ENCODE measurements around the gene ADARB2. TPM values are rescaled to one million over a fixed set of nuclear protein-coding genes. Genes with fewer than 3 reads are reported as not detected.

Gene ADARB2
- total RNA-seq, 1 donor from 2014 or later = under 0.01 TPM

DNA sequence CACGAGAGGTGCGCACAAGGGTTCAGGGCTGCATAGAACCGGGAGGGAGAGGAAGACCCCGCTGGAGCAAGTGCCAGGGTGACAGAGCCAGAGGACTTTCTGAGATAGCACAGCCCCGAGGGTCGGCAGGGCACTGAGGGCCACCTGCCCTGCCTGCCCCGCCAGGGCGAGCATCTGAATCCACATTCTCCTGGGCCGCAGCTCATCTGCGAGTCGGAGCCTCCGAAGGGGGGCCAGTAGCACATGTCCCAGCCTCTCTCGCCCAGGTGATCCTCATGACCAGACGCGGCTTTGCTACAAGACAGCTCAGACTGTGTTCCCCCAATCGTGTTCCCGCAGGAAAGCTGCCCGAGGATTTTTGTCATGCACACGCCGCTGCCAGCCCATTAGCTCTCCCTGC, 71.2 kb downstream of the ADARB2 start:
- H3K27me3 ChIP-seq (ENCODE audit: control insufficient read depth in 3 of 3, insufficient read depth in 3 of 3, low read length in 3 of 3) = peaks cover 0 to 21% (median 3%) of the 10 kb centered on the region in 3 donors
- H3K4me1 ChIP-seq (ENCODE audit: control insufficient read depth in 3 of 3, insufficient read depth in 3 of 3, low read length in 3 of 3) = no peaks in the 10 kb centered on the region
- H3K36me3 ChIP-seq (ENCODE audit: control insufficient read depth in 3 of 3, insufficient read depth in 3 of 3, low read length in 3 of 3) = no peaks in the 10 kb centered on the region
- peaks cover 0 to 3% (median 0%) of the 10 kb centered on the region in 3 donors for H3K9me3 ChIP-seq (ENCODE audit: control insufficient read depth in 3 of 3, low read length in 3 of 3)
- no peak overlapping the region for H3K9ac ChIP-seq (ENCODE audit: low read depth in 1 of 3, low read length in 3 of 3)
- H3K27ac ChIP-seq (ENCODE audit: low read depth, low read length) = no peak overlapping the region
- no peak overlapping the region for H3K4me3 ChIP-seq (ENCODE audit: low read length in 3 of 3)

- H3K9ac ChIP-seq (ENCODE audit: low read depth in 1 of 3, low read length in 3 of 3) = no peak overlapping the region
- no peaks in the 10 kb centered on the region for H3K4me1 ChIP-seq (ENCODE audit: control insufficient read depth in 3 of 3, insufficient read depth in 3 of 3, low read length in 3 of 3)
Measured at GRCh38 chr10:1665681-1666080, 71.6 kb downstream of the ADARB2 start.

GRCh38 chr10:1665021-1665661, 72.2 kb downstream of the ADARB2 start:
- no peak overlapping the region for H3K4me3 ChIP-seq (ENCODE audit: low read length in 3 of 3)
- no peak overlapping the region for H3K9ac ChIP-seq (ENCODE audit: low read depth in 1 of 3, low read length in 3 of 3)
- no peak overlapping the region for H3K27ac ChIP-seq (ENCODE audit: low read depth, low read length)
- no peaks in the 10 kb centered on the region for H3K4me1 ChIP-seq (ENCODE audit: control insufficient read depth in 3 of 3, insufficient read depth in 3 of 3, low read length in 3 of 3)
- H3K27me3 ChIP-seq (ENCODE audit: control insufficient read depth in 3 of 3, insufficient read depth in 3 of 3, low read length in 3 of 3) = peaks cover 0 to 21% (median 3%) of the 10 kb centered on the region in 3 donors
- no peaks in the 10 kb centered on the region for H3K36me3 ChIP-seq (ENCODE audit: control insufficient read depth in 3 of 3, insufficient read depth in 3 of 3, low read length in 3 of 3)
- peaks cover 0 to 3% (median 0%) of the 10 kb centered on the region in 3 donors for H3K9me3 ChIP-seq (ENCODE audit: control insufficient read depth in 3 of 3, low read length in 3 of 3)

More at GRCh38 chr10:1665681-1666080, 71.6 kb downstream of the ADARB2 start:
- H3K9me3 ChIP-seq (ENCODE audit: control insufficient read depth in 3 of 3, low read length in 3 of 3) = peaks cover 0 to 3% (median 0%) of the 10 kb centered on the region in 3 donors
- H3K27me3 ChIP-seq (ENCODE audit: control insufficient read depth in 3 of 3, insufficient read depth in 3 of 3, low read length in 3 of 3) = peaks cover 0 to 21% (median 3%) of the 10 kb centered on the region in 3 donors
- no peak overlapping the region for H3K4me3 ChIP-seq (ENCODE audit: low read length in 3 of 3)
- H3K27ac ChIP-seq (ENCODE audit: low read depth, low read length) = no peak overlapping the region
- H3K36me3 ChIP-seq (ENCODE audit: control insufficient read depth in 3 of 3, insufficient read depth in 3 of 3, low read length in 3 of 3) = no peaks in the 10 kb centered on the region

- Histone ChIP-seq H3K4me1 (ENCODE audit: control insufficient read depth in 3 of 3, insufficient read depth in 3 of 3, low read length in 3 of 3) (no peaks in the 10 kb centered on the region), H3K27me3 (ENCODE audit: control insufficient read depth in 3 of 3, insufficient read depth in 3 of 3, low read length in 3 of 3) (peaks cover 0 to 24% (median 3%) of the 10 kb centered on the region in 3 donors), H3K36me3 (ENCODE audit: control insufficient read depth in 3 of 3, insufficient read depth in 3 of 3, low read length in 3 of 3) (no peaks in the 10 kb centered on the region), H3K27ac (ENCODE audit: low read depth, low read length) (no peak overlapping the region), H3K9me3 (ENCODE audit: control insufficient read depth in 3 of 3, low read length in 3 of 3) (peaks cover 0 to 3% (median 0%) of the 10 kb centered on the region in 3 donors), H3K9ac (ENCODE audit: low read depth in 1 of 3, low read length in 3 of 3) (no peak overlapping the region), H3K4me3 (ENCODE audit: low read length in 3 of 3) (no peak overlapping the region)
Measured at GRCh38 chr10:1664333-1664964, 72.9 kb downstream of the ADARB2 start.

GRCh38 chr10:1663226-1663625, 74.1 kb downstream of the ADARB2 start:
- H3K9me3 ChIP-seq (ENCODE audit: control insufficient read depth in 3 of 3, low read length in 3 of 3) = peaks cover 0 to 3% (median 0%) of the 10 kb centered on the region in 3 donors
- peaks cover 0 to 24% (median 3%) of the 10 kb centered on the region in 3 donors for H3K27me3 ChIP-seq (ENCODE audit: control insufficient read depth in 3 of 3, insufficient read depth in 3 of 3, low read length in 3 of 3)
- H3K9ac ChIP-seq (ENCODE audit: low read depth in 1 of 3, low read length in 3 of 3) = no peak overlapping the region
- H3K27ac ChIP-seq (ENCODE audit: low read depth, low read length) = no peak overlapping the region
- H3K4me3 ChIP-seq (ENCODE audit: low read length in 3 of 3) = no peak overlapping the region
- no peaks in the 10 kb centered on the region for H3K4me1 ChIP-seq (ENCODE audit: control insufficient read depth in 3 of 3, insufficient read depth in 3 of 3, low read length in 3 of 3)
- no peaks in the 10 kb centered on the region for H3K36me3 ChIP-seq (ENCODE audit: control insufficient read depth in 3 of 3, insufficient read depth in 3 of 3, low read length in 3 of 3)

DNA sequence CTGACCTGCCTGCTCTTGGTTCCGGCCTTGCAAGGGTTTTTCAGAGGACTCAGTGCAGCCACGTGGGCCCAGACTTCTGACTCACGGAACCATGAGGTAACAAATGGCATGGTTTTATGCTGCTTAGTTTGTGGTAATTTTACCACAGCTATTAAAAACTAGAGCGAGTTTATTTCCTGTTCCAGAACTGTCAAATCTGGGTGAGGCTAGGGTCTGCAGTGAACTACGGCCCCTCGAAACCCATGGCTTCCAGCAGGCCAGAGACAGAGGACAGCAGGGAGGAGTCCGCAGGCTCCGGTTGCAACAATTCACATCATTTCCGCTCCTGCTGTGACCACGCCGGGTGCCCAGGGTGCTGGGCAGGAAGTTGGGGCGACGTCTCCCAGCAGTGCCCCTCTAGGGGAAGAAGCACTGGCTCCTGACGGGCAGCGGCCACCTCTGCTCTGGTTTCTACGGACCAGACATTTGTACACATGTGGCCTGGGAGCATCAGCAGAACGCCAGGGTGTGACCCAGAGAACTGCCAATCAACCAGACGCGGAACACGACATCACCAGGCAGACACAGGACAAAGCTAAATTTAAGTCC, 74.8 kb downstream of the ADARB2 start:
- Histone ChIP-seq H3K9ac (ENCODE audit: low read depth in 1 of 3, low read length in 3 of 3) (no peak overlapping the region), H3K36me3 (ENCODE audit: control insufficient read depth in 3 of 3, insufficient read depth in 3 of 3, low read length in 3 of 3) (no peaks in the 10 kb centered on the region), H3K9me3 (ENCODE audit: control insufficient read depth in 3 of 3, low read length in 3 of 3) (peaks cover 0 to 3% (median 0%) of the 10 kb centered on the region in 3 donors), H3K27ac (ENCODE audit: low read depth, low read length) (no peak overlapping the region), H3K4me3 (ENCODE audit: low read length in 3 of 3) (no peak overlapping the region), H3K4me1 (ENCODE audit: control insufficient read depth in 3 of 3, insufficient read depth in 3 of 3, low read length in 3 of 3) (no peaks in the 10 kb centered on the region), H3K27me3 (ENCODE audit: control insufficient read depth in 3 of 3, insufficient read depth in 3 of 3, low read length in 3 of 3) (peaks cover 0 to 24% (median 3%) of the 10 kb centered on the region in 3 donors)

GRCh38 chr10:1661859-1662437, 75.4 kb downstream of the ADARB2 start:
- Histone ChIP-seq H3K36me3 (ENCODE audit: control insufficient read depth in 3 of 3, insufficient read depth in 3 of 3, low read length in 3 of 3) (no peaks in the 10 kb centered on the region), H3K4me3 (ENCODE audit: low read length in 3 of 3) (no peak overlapping the region), H3K27ac (ENCODE audit: low read depth, low read length) (no peak overlapping the region), H3K9me3 (ENCODE audit: control insufficient read depth in 3 of 3, low read length in 3 of 3) (peaks cover 0 to 3% (median 0%) of the 10 kb centered on the region in 3 donors), H3K9ac (ENCODE audit: low read depth in 1 of 3, low read length in 3 of 3) (no peak overlapping the region), H3K4me1 (ENCODE audit: control insufficient read depth in 3 of 3, insufficient read depth in 3 of 3, low read length in 3 of 3) (no peaks in the 10 kb centered on the region), H3K27me3 (ENCODE audit: control insufficient read depth in 3 of 3, insufficient read depth in 3 of 3, low read length in 3 of 3) (peaks cover 0 to 26% (median 3%) of the 10 kb centered on the region in 3 donors)

DNA sequence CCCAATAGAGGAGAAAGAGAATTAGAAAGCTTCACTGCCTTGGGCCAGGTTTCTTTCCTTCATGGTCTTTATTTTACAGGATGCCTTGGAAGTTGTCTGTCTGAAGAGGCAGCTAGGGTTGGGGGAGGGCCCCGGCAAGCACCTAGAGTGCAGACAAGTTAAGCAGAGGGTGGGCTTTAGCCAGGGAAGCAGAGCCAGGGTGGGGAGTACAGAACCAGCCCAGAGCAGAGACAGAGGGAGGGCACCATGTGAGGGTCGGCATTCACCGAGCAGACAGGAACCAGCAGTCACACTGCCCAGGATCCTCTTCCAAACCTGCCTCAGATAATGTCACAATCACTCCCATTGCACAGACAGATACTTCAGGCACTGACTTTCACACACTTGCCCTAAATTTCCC, 75.9 kb downstream of the ADARB2 start:
- Histone ChIP-seq H3K27ac (ENCODE audit: low read depth, low read length) (no peak overlapping the region), H3K9me3 (ENCODE audit: control insufficient read depth in 3 of 3, low read length in 3 of 3) (peaks cover 0 to 3% (median 0%) of the 10 kb centered on the region in 3 donors), H3K27me3 (ENCODE audit: control insufficient read depth in 3 of 3, insufficient read depth in 3 of 3, low read length in 3 of 3) (peaks cover 0 to 26% (median 3%) of the 10 kb centered on the region in 3 donors), H3K4me1 (ENCODE audit: control insufficient read depth in 3 of 3, insufficient read depth in 3 of 3, low read length in 3 of 3) (no peaks in the 10 kb centered on the region), H3K36me3 (ENCODE audit: control insufficient read depth in 3 of 3, insufficient read depth in 3 of 3, low read length in 3 of 3) (no peaks in the 10 kb centered on the region), H3K9ac (ENCODE audit: low read depth in 1 of 3, low read length in 3 of 3) (no peak overlapping the region), H3K4me3 (ENCODE audit: low read length in 3 of 3) (no peak overlapping the region)

GRCh38 chr10:1660815-1661214, 76.5 kb downstream of the ADARB2 start:
- Histone ChIP-seq H3K27ac (ENCODE audit: low read depth, low read length) (no peak overlapping the region), H3K36me3 (ENCODE audit: control insufficient read depth in 3 of 3, insufficient read depth in 3 of 3, low read length in 3 of 3) (no peaks in the 10 kb centered on the region), H3K9me3 (ENCODE audit: control insufficient read depth in 3 of 3, low read length in 3 of 3) (peaks cover 0 to 3% (median 0%) of the 10 kb centered on the region in 3 donors), H3K4me1 (ENCODE audit: control insufficient read depth in 3 of 3, insufficient read depth in 3 of 3, low read length in 3 of 3) (no peaks in the 10 kb centered on the region), H3K4me3 (ENCODE audit: low read length in 3 of 3) (no peak overlapping the region), H3K27me3 (ENCODE audit: control insufficient read depth in 3 of 3, insufficient read depth in 3 of 3, low read length in 3 of 3) (peaks cover 0 to 26% (median 3%) of the 10 kb centered on the region in 3 donors), H3K9ac (ENCODE audit: low read depth in 1 of 3, low read length in 3 of 3) (no peak overlapping the region)

All from skeletal muscle tissue (tissue), 4 donors.